ENCODE results near the gene DSG3.
"Not testable (repeated sequence)": the region's sequence is repeated elsewhere in the genome, so short reads cannot be mapped to it uniquely, and the experiment has no call there.

Gene DSG3

GRCh38 chr18:31491586-31491985 lies 44.0 kb downstream of the DSG3 start:
- DNase-seq (ENCODE audit: low spot score), result no peak

DNA sequence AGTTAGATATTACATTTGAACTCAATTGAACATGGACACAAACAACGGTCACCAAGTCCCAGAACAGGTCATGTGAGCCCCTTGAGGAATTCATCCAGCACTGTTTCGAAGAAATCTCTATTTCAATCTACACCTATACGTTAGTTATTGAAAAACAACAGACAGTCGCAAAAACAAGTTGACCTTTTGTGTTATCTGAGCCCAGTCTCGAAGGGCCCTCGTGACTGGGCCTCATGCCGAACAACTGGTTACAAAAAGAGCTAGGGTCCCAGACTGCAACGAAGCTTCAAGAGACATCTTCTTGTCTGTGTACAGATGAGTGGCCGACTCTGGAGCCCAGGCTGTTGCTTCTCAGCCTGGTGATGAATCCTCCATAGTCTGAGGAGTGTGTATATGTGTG lies 45.1 kb downstream of the DSG3 start:
- DNase-seq (ENCODE audit: low spot score), result no peak

DNA sequence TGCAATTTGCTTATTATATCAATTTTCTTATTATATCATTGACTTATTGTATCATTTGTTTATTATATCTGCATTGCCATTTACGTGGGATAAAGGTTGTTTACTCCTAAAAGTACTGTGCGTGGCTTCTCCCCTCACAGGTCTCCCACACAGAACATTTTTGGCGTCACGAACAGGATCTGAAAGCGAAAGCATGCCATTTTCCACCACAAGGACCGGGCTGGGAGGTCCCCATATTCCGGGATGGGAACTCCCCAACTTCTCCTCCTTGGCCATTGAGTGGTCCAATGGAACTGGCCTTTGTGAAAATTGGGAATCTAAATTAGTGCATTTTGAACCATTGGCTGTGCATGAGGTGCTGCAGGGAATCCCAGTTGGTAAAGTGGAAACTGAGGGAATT lies 45.6 kb downstream of the DSG3 start:
- no peak for DNase-seq (ENCODE audit: low spot score)

DNA sequence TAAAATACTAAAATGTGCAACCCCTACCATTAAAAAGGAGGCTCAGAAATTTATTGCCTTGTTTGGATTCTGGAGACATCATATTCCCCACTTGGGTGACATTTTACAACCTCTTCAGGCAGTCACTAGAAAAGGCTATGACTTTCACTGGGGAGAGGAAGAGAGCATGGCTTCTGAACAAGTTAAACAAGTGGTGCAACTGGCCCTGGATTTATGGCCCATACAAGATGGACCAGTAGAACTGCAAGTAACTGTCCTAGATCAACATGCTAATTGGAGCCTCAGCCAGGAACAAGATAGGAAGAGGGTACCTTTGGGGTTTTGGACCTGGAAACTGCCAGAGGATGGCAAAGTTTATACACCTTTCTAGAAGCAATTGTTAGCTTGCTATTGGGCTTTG lies 46.4 kb downstream of the DSG3 start:
- no peak for DNase-seq (ENCODE audit: low spot score)

DNA sequence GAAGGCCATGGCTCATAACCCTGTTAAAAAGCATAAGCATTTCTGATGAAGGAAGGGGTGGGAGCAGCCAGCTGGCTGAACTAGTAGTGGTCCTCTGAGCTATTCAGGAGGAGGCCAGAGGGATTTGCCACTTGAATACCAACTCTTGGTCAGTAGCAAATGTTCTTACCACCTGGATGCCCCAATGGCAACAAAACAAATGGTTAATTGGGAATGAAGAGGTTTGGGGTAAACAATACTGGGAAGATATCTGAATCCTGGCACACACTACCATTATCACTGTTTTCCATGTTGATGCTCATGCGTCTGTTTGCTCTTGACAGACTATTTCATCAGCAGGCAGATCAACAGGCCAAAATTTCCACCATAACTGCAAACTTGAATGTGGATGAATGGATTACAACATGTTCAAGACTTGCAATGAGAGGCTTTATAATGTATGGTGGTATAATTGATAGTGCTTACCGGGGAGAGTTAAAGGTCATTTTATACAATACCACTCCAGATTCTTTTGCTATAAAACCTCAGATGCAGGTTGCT lies 47.2 kb downstream of the DSG3 start:
- DNase-seq (ENCODE audit: low spot score), result not testable (repeated sequence)

DNA sequence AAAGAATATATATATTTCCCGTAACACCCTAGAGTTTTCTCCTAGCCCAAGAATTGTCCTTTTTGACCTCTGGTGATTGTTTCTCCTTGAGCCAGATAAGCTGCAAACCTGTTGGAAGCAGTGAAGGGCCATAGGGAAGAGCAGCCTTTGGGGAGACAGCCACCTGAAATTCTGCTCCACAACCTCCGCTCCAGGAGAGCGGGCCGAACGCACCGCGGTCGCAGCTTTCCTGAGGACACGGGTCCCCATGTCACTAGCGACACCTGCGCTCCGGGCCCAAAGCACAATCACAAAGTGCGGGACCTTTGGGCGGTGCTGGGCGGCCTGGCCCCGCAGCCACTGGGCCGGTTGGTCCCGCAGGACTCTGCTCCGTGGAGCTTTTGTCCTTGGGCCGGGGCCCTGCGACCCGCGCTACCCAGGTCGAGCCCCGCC lies 49.9 kb downstream of the DSG3 start:
- DNase-seq (ENCODE audit: low spot score), result no peak

GRCh38 chr18:31497836-31498573 lies 50.5 kb downstream of the DSG3 start, which contains the start of gene DSG2:
Gene DSG2, plus strand, starts transcription at chr18:31498177. Its CDS starts 75 bp downstream, at chr18:31498252.
- no peak for DNase-seq (ENCODE audit: low spot score)

DNA sequence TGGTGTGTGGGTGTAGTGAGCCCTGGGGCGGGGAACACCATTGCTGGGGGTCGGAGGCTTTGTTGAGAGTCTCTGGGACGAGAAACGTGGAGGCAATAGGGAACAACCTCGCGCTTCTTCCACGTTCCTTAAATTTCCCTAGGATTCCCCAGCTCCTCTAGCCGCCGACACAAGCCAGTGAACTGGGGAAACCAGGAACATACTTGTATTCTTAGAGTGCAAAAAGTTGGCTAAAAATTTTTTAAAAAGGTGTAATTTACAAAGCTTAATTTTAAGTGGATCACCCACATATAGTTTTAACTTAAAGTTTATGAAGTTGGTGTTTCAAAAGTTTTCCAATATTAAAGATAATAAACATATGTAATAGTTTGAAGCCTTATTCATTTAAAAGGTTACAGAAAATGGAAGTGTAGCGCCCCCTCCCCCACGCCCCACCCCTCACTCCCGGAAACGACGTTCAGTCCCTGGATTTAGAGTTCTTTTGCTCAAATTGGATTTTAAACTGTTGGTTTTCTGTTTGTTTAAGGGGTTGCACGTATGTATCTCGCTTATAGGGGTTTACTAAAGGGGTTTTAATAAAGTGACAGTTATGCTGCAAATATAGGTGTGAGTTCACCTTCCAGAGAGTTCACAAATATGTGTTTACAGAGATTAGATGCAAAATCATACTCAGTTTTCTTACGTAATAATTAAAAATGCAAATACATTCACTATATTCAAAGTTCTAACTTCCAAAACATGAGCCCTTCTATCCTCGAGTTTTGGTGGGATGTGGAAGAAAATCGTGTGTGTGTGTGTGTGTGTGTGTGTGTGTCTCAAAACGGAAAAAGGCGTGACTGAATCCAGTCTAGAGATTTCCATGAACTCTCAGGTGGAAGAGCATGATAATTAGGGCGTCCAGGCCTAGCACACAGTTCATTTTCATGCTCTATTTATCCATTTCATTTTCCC lies 51.3 kb downstream of the DSG3 start:
- no peak for DNase-seq (ENCODE audit: low spot score)

GRCh38 chr18:31500051-31500688 lies 52.6 kb downstream of the DSG3 start:
- DNase-seq (ENCODE audit: low spot score), result no peak

DNA sequence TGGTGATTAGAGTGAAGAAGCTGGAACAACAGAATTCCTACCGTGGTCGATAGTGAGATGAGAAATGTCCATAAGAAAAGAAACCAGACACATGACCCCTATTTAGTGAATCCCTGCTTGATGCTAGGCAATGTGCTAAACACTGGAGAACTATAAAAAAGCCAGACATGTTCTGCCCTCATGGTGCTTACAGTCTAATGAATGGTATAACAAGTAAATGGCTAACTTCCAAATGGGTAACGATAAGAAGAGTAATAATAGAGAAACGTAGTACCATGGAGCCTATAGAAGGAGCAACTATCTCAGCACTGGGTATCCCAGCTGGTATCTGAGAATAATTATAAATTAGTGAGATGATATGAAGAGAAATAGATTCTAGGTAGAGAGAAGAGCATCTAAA lies 55.5 kb downstream of the DSG3 start:
- no peak for DNase-seq (ENCODE audit: low spot score)

GRCh38 chr18:31504455-31505147 lies 57.1 kb downstream of the DSG3 start:
- DNase-seq (ENCODE audit: low spot score), result no peak

DNA sequence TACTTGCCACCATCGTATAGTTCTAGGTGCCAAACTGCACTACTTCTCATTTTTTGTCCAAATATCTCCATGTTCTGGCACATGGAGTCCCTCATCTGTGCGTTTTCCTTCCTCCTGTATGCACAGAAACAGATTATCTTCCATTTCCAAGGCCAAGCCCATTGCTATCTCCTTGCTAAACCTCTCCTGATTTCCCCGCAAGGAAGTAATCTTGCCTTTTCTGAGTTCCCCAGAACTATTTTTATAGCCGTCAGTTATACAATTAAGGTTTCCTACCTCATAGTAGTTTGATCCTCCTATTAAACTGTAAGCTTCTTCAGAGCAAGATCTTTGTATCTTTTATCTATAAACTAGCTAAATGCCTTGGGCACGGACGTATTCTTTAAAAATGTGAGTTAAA lies 57.6 kb downstream of the DSG3 start:
- no peak for DNase-seq (ENCODE audit: low spot score)

- no peak for DNase-seq (ENCODE audit: low spot score)
These were observed 58.6 kb downstream of the DSG3 start for GRCh38 chr18:31506024-31506742.

GRCh38 chr18:31507124-31507523 lies 59.6 kb downstream of the DSG3 start:
- not testable (repeated sequence) for DNase-seq (ENCODE audit: low spot score)

DNA sequence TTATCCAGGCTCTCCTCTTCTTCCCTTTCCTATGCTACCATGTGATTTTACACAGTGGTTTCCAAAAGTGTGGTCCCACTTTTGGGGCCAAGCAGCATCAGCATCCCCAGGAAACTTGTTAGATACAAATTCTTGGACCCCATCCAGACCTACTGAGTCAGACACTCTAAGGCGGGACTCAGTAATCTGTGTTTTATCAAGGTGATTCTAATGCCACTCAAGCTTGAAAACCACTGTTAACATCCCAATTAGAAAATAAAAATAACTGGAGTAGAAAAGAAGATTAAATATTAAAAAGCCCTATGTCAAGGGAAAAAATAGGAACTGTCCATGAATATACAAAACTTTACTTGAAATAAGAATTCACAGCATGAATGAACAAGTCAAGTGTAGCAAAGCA lies 61.2 kb downstream of the DSG3 start:
- no peak for DNase-seq (ENCODE audit: low spot score)

- DNase-seq (ENCODE audit: low spot score), result no peak
These were observed 62.0 kb downstream of the DSG3 start for GRCh38 chr18:31509571-31509970.

- DNase-seq (ENCODE audit: low spot score), result no peak
These were observed 62.8 kb downstream of the DSG3 start for GRCh38 chr18:31510319-31510718.

GRCh38 chr18:31511098-31511497 lies 63.6 kb downstream of the DSG3 start:
- no peak for DNase-seq (ENCODE audit: low spot score)

DNA sequence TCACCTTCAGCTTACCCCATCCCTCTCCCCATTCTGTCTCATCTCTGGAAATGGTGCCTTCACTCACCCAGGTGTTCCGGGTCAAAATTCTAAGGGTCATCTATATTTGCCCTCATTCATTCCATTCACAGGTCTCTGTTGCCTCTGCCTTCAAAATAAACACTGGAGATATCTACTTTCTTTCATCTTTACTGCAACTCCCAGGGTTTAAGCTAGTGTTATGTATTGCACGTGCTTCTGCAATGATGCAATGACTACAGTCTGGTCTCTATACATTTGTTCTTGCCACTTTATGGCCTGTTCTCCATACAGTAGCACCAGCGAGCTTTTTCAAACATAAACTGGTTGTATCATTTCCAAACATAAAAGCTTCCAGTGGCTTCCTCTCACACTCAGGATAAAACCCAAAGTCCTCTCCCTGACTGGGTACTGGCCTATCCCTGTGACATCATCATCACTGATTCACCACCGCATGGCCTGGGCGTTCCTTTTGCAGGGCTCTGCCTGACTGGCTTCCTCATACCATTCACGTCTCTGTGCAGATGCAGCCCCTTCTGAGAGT lies 64.7 kb downstream of the DSG3 start:
- DNase-seq (ENCODE audit: low spot score), result no peak

DNA sequence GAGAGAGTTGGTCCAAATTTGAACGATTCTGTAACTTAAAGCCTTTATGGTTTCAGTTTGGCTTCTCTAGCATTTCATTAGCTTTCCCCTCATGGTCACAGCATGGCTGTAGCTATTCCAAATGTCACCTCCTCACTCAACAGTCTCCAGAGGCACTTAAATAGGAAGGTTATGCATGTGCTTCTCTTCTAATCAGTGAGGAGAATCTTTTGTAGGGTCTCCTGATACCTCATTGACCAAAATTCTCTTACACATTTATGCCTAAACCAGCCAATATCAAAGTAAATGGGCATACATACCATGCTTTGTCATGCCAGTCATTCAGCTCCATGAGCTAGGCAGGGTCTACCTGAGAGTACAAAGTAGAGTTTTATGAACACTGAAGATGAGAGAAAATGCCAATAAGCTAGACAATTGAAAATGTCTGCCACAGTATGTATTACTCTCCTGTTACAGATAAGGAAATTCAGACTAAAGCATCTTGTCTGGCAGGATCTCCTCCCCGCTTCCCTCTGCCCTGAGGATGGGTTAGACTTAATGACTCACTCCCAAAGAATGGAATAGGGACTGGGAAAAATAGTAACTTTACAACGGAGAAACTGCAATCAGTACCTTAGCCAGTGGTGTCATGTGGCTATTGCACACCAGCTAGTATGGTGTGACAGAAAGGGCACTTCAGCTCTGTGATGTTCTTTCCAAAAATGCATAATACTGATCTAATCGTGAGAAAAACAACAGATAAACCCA lies 65.8 kb downstream of the DSG3 start:
- no peak for DNase-seq (ENCODE audit: low spot score)

All from CD4-positive, alpha-beta T cell treated with Interleukin-6 at 100 ng/mL for 8 hours (primary cell).